HG03064 (cell line): ENCODE results near the gene ASB4.
A peak's percentile ranks its signal among the peaks of the same experiment; 100 is the strongest.
"Not testable (repeated sequence)": the region's sequence is repeated elsewhere in the genome, so short reads cannot be mapped to it uniquely, and the experiment has no call there.

Experiments used
- ATAC-seq: cut with Tn5 transposase; IDR thresholded peaks from one replicate; pipeline ENCODE4 v1.9.1; 2021; ENCODE audit warnings: low read depth; ENCODE audit not compliant: unreplicated experiment

ASB4 gene

GRCh38 chr7:95485391-95486123 lies at the start of gene ASB4:
TSS of gene ASB4 (plus strand) at chr7:95485943. CDS start at chr7:95485972, 29 bp downstream.
- no peak for ATAC-seq

- no peak for ATAC-seq
Measured at GRCh38 chr7:95436407-95436806, 49.3 kb upstream of the ASB4 start.

GRCh38 chr7:95440394-95441038 lies 45.2 kb upstream of the ASB4 start:
- no peak for ATAC-seq

GRCh38 chr7:95441042-95441823 lies 44.5 kb upstream of the ASB4 start:
- no peak for ATAC-seq

GRCh38 chr7:95444796-95445195 lies 40.9 kb upstream of the ASB4 start:
- no peak for ATAC-seq

- no peak for ATAC-seq
Measured at GRCh38 chr7:95446618-95447017, 39.1 kb upstream of the ASB4 start.

- ATAC-seq: peak; percentile 73
Measured at GRCh38 chr7:95454438-95455045, 31.2 kb upstream of the ASB4 start.

- no peak for ATAC-seq
Measured at GRCh38 chr7:95457947-95458346, 27.8 kb upstream of the ASB4 start.

GRCh38 chr7:95460653-95461052 lies 25.1 kb upstream of the ASB4 start:
- ATAC-seq: not testable (repeated sequence)

GRCh38 chr7:95467912-95468607 lies 17.7 kb upstream of the ASB4 start:
- no peak for ATAC-seq

- ATAC-seq: no peak
Measured at GRCh38 chr7:95469187-95469586, 16.6 kb upstream of the ASB4 start.

- no peak for ATAC-seq
Measured at GRCh38 chr7:95469848-95470247, 15.9 kb upstream of the ASB4 start.

- peak; percentile 85 for ATAC-seq
Measured at GRCh38 chr7:95470452-95470851, 15.3 kb upstream of the ASB4 start.

- no peak for ATAC-seq
Measured at GRCh38 chr7:95471071-95471470, 14.7 kb upstream of the ASB4 start.

- ATAC-seq: no peak
Measured at GRCh38 chr7:95472581-95473161, 13.1 kb upstream of the ASB4 start.

GRCh38 chr7:95473276-95473985 lies 12.3 kb upstream of the ASB4 start:
- no peak for ATAC-seq

- ATAC-seq: no peak
Measured at GRCh38 chr7:95476072-95476847, 9.5 kb upstream of the ASB4 start.

GRCh38 chr7:95476904-95477594 lies 8.7 kb upstream of the ASB4 start:
- peak; percentile 59 for ATAC-seq
